ENCODE results near the gene ALG6. TPM values are rescaled to one million over a fixed set of nuclear protein-coding genes. Genes with fewer than 3 reads are reported as not detected.
"Not testable (repeated sequence)": the region's sequence is repeated elsewhere in the genome, so short reads cannot be mapped to it uniquely, and the experiment has no call there.

The ALG6 gene
- total RNA-seq, 1 donor from 2014 or later, result 8.4 TPM

- Mint-ChIP-seq H3K4me3 (ENCODE audit: unreplicated experiment) (no peak overlapping the region), H3K36me3 (ENCODE audit: unreplicated experiment) (no peaks in the 10 kb centered on the region), H3K27ac (ENCODE audit: unreplicated experiment) (no peak overlapping the region), H3K9me3 (ENCODE audit: unreplicated experiment) (no peaks in the 10 kb centered on the region), H3K4me1 (ENCODE audit: low read depth, unreplicated experiment) (no peaks in the 10 kb centered on the region), H3K27me3 (ENCODE audit: unreplicated experiment) (no peaks in the 10 kb centered on the region)
- DNase-seq, result no peak
- no peak for TF ChIP-seq CTCF (IDR thresholded peaks at IDR 0.05; ENCODE audit: partially characterized antibody, unreplicated experiment)
Measured at GRCh38 chr1:63408331-63408730, 40.9 kb downstream of the ALG6 start.

GRCh38 chr1:63411066-63411465 lies 43.6 kb downstream of the ALG6 start:
- Mint-ChIP-seq H3K4me3 (ENCODE audit: unreplicated experiment) (no peak overlapping the region), H3K36me3 (ENCODE audit: unreplicated experiment) (no peaks in the 10 kb centered on the region), H3K27me3 (ENCODE audit: unreplicated experiment) (no peaks in the 10 kb centered on the region), H3K4me1 (ENCODE audit: low read depth, unreplicated experiment) (peaks cover 3% of the 10 kb centered on the region), H3K9me3 (ENCODE audit: unreplicated experiment) (no peaks in the 10 kb centered on the region), H3K27ac (ENCODE audit: unreplicated experiment) (no peak overlapping the region)
- no peak for TF ChIP-seq CTCF (IDR thresholded peaks at IDR 0.05; ENCODE audit: partially characterized antibody, unreplicated experiment)
- no peak for DNase-seq

- DNase-seq, result no peak
- Mint-ChIP-seq H3K4me3 (ENCODE audit: unreplicated experiment) (no peak overlapping the region), H3K27me3 (ENCODE audit: unreplicated experiment) (no peaks in the 10 kb centered on the region), H3K27ac (ENCODE audit: unreplicated experiment) (no peak overlapping the region), H3K36me3 (ENCODE audit: unreplicated experiment) (no peaks in the 10 kb centered on the region), H3K4me1 (ENCODE audit: low read depth, unreplicated experiment) (peaks cover 3% of the 10 kb centered on the region), H3K9me3 (ENCODE audit: unreplicated experiment) (no peaks in the 10 kb centered on the region)
- no peak for TF ChIP-seq CTCF (IDR thresholded peaks at IDR 0.05; ENCODE audit: partially characterized antibody, unreplicated experiment)
Measured at GRCh38 chr1:63413394-63413793, 46.0 kb downstream of the ALG6 start.

- Mint-ChIP-seq H3K4me3 (ENCODE audit: unreplicated experiment) (no peak overlapping the region), H3K9me3 (ENCODE audit: unreplicated experiment) (no peaks in the 10 kb centered on the region), H3K36me3 (ENCODE audit: unreplicated experiment) (no peaks in the 10 kb centered on the region), H3K27me3 (ENCODE audit: unreplicated experiment) (no peaks in the 10 kb centered on the region), H3K4me1 (ENCODE audit: low read depth, unreplicated experiment) (peaks cover 3% of the 10 kb centered on the region), H3K27ac (ENCODE audit: unreplicated experiment) (no peak overlapping the region)
- no peak for TF ChIP-seq CTCF (IDR thresholded peaks at IDR 0.05; ENCODE audit: partially characterized antibody, unreplicated experiment)
- no peak for DNase-seq
Measured at GRCh38 chr1:63414691-63415365, 47.4 kb downstream of the ALG6 start.

GRCh38 chr1:63418101-63418500 lies 50.7 kb downstream of the ALG6 start:
- Mint-ChIP-seq H3K36me3 (ENCODE audit: unreplicated experiment) (no peaks in the 10 kb centered on the region), H3K27ac (ENCODE audit: unreplicated experiment) (no peak overlapping the region), H3K27me3 (ENCODE audit: unreplicated experiment) (no peaks in the 10 kb centered on the region), H3K4me3 (ENCODE audit: unreplicated experiment) (no peak overlapping the region), H3K9me3 (ENCODE audit: unreplicated experiment) (no peaks in the 10 kb centered on the region), H3K4me1 (ENCODE audit: low read depth, unreplicated experiment) (peaks cover 3% of the 10 kb centered on the region)
- no peak for TF ChIP-seq CTCF (IDR thresholded peaks at IDR 0.05; ENCODE audit: partially characterized antibody, unreplicated experiment)
- no peak for DNase-seq

- H3K27ac Mint-ChIP-seq (ENCODE audit: unreplicated experiment); H3K9me3 Mint-ChIP-seq (ENCODE audit: unreplicated experiment); H3K36me3 Mint-ChIP-seq (ENCODE audit: unreplicated experiment); DNase-seq; H3K4me3 Mint-ChIP-seq (ENCODE audit: unreplicated experiment); H3K4me1 Mint-ChIP-seq (ENCODE audit: low read depth, unreplicated experiment); H3K27me3 Mint-ChIP-seq (ENCODE audit: unreplicated experiment): not testable (repeated sequence)
Measured at GRCh38 chr1:63420746-63421145, 53.3 kb downstream of the ALG6 start.

Data from glutamatergic neuron (in vitro differentiated cells).